OCI-LY3 (cell line): ENCODE data around the gene WNT6.

Experiments
- H2AFZ ChIP-seq: fragments of 200-600, 300-600 bp; shearing (Covaris generic); 2 replicates; pipeline ENCODE4 v1.6.0; 2014; ENCODE audit warnings: antibody characterized with exemption, low read depth, low read length
- H3K27ac ChIP-seq: fragments of 200-600, 300-600 bp; sonication (generic); 2 replicates; pipeline ENCODE4 v1.5.1; 2014; ENCODE audit warnings: mild to moderate bottlenecking, low read length, moderate library complexity, mixed read lengths
- H3K27me3 ChIP-seq: fragments of 200-600, 300-600 bp; sonication (generic); 2 replicates; pipeline ENCODE4 v1.6.1; 2014; ENCODE audit warnings: low read depth, low read length, mixed read lengths
- H3K36me3 ChIP-seq: fragments of 200-600, 300-600 bp; sonication (generic); replicated peaks from 2 replicates; pipeline ENCODE3; 2014; ENCODE audit warnings: low read depth, low read length, mixed read lengths
- H3K4me1 ChIP-seq: fragments of 300-600, 200-600 bp; sonication (generic); 2 replicates; pipeline ENCODE4 v1.6.1; 2014; ENCODE audit warnings: low read length, mixed read lengths
- H3K4me2 ChIP-seq: fragments of 200-600, 300-600 bp; sonication (generic); 2 replicates; pipeline ENCODE4 v1.6.1; 2014; ENCODE audit warnings: low read length, mixed read lengths
- H3K4me3 ChIP-seq: fragments of 300-600, 200-600 bp; sonication (generic); 2 replicates; pipeline ENCODE4 v1.5.1; 2014; ENCODE audit warnings: antibody characterized with exemption, mild to moderate bottlenecking, low read length, moderate library complexity
- H3K79me2 ChIP-seq: fragments of 300-600, 200-600 bp; shearing (Covaris generic); 2 replicates; pipeline ENCODE4 v1.6.1; 2014; ENCODE audit warnings: mild to moderate bottlenecking, low read length, mixed read lengths
- H3K9ac ChIP-seq: fragments of 300-600, 200-600 bp; shearing (Covaris generic); 2 replicates; pipeline ENCODE4 v1.6.0; 2014; ENCODE audit warnings: mild to moderate bottlenecking, low read length, moderate library complexity
- H3K9me3 ChIP-seq: fragments of 200-600, 300-600 bp; shearing (Covaris generic); 2 replicates; pipeline ENCODE4 v1.6.1; 2014; ENCODE audit warnings: low read length, mixed read lengths; ENCODE audit not compliant: insufficient read depth
- H4K20me1 ChIP-seq: fragments of 200-600, 300-600 bp; sonication (generic); 2 replicates; pipeline ENCODE4 v1.6.1; 2016; ENCODE audit warnings: low read length, mixed read lengths; ENCODE audit not compliant: insufficient read depth
- EZH2phosphoT487 ChIP-seq: fragments of 200-600 bp; shearing (Covaris generic); IDR thresholded peaks from 2 replicates; pipeline ENCODE4 v1.6.1; 2018; ENCODE audit warnings: antibody characterized with exemption, mixed run types, low read depth
- TF ChIP-seq, protein P1 (sequence below): fragments of 200-600, 300-600 bp; sonication (generic); IDR thresholded peaks from 2 replicates; pipeline ENCODE4 v1.5.1; 2014; ENCODE audit warnings: antibody characterized with exemption, low read length, low read depth

Gene WNT6

DNA sequence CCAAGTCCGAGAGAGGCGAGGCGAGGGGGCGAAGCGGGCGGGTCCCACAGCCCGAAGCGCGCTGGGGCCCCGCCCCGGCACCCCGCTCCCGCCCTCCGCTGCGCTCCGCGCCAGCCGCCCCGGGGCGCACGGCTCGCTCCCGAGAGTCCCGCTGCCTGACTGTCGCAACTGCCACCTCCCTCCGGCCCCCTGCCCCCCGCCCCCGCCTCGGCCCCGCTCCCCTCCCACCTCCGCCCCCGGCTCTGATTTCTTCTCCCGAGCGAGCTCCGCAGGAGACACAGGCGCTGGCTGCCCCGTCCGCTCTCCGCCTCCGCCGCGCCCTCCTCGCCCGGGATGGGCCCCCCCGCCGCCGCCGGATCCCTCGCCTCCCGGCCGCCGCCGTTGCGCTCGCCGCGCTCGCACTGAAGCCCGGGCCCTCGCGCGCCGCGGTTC lies at the start of gene WNT6:
Gene WNT6 (plus strand): TSS at position 250 of the 432 bp plus-strand sequence. CDS start 233 bp downstream, outside the sequence.
- H3K4me3 ChIP-seq, result no peak within 1 kb of the TSS
- no peak within 1 kb of the TSS for H3K9ac ChIP-seq
- no peak within 1 kb of the TSS for H2AFZ ChIP-seq
- no peak for TF ChIP-seq EZH2phosphoT487
- TF ChIP-seq, protein P1, sequence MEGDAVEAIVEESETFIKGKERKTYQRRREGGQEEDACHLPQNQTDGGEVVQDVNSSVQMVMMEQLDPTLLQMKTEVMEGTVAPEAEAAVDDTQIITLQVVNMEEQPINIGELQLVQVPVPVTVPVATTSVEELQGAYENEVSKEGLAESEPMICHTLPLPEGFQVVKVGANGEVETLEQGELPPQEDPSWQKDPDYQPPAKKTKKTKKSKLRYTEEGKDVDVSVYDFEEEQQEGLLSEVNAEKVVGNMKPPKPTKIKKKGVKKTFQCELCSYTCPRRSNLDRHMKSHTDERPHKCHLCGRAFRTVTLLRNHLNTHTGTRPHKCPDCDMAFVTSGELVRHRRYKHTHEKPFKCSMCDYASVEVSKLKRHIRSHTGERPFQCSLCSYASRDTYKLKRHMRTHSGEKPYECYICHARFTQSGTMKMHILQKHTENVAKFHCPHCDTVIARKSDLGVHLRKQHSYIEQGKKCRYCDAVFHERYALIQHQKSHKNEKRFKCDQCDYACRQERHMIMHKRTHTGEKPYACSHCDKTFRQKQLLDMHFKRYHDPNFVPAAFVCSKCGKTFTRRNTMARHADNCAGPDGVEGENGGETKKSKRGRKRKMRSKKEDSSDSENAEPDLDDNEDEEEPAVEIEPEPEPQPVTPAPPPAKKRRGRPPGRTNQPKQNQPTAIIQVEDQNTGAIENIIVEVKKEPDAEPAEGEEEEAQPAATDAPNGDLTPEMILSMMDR, result no peak
- no peaks in the 10 kb centered on the region; the same call in 1 of the 2 replicates for H3K27me3 ChIP-seq
- no peaks in the 10 kb centered on the region for H4K20me1 ChIP-seq
- H3K79me2 ChIP-seq, result no peaks in the 10 kb centered on the region
- H3K4me1 ChIP-seq, result no peaks in the 10 kb centered on the region
- no peak within 1 kb of the TSS for H3K27ac ChIP-seq
- H3K36me3 ChIP-seq, result no peaks in the 10 kb centered on the region
- no peaks in the 10 kb centered on the region for H3K9me3 ChIP-seq
- no peak within 1 kb of the TSS for H3K4me2 ChIP-seq

DNA sequence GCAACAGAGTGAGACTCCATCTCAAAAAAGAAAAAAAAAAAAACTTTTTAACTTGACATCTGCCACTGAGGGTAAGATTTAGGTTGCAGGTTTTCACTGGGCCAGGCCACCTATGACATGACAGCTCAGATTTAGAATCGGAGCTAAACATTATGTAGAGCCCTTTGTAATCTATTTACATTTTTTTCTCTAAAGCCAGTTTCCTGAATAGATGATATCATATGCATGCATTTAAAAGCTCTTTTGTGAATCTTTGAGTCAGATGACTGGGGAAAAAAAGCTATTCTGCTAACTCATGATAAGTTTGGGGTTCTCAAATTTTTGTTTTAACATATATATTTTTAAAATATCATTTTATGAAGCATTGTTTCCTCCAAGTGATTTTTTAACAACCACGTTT lies 49.3 kb upstream of the WNT6 start:
- H4K20me1 ChIP-seq, result no peaks in the 10 kb centered on the region
- no peaks in the 10 kb centered on the region for H3K9me3 ChIP-seq
- H3K4me3 ChIP-seq, result no peak overlapping the region
- no peak overlapping the region for H3K27ac ChIP-seq
- no peak overlapping the region for H2AFZ ChIP-seq
- no peak for TF ChIP-seq EZH2phosphoT487
- TF ChIP-seq, protein P1, result no peak
- H3K36me3 ChIP-seq, result no peaks in the 10 kb centered on the region
- no peak overlapping the region for H3K9ac ChIP-seq
- H3K27me3 ChIP-seq, result no peaks in the 10 kb centered on the region
- H3K4me1 ChIP-seq, result no peaks in the 10 kb centered on the region
- no peak overlapping the region for H3K4me2 ChIP-seq
- H3K79me2 ChIP-seq, result no peaks in the 10 kb centered on the region

DNA sequence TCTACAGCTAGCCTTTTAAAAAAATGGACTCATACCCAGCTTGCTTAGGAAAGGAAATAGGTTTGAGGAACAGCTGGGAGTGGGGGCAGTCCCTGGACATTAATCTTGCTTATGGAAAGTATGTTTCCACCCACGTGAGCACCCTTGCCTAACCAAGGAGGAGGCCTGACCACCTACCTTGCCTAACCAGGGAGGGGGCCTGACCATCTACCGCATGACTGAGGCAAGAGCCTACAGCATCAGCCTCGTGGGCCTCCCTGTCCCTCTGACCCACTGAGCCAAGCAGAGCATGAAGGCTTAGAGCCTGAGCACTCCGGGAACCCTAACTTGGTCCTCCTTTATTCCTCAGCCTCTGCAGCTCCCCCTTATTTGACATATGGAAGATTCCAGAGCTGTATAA lies 48.2 kb upstream of the WNT6 start:
- TF ChIP-seq, protein P1, result no peak
- TF ChIP-seq EZH2phosphoT487, result no peak
- Histone ChIP-seq H3K9ac (no peak overlapping the region), H2AFZ (no peak overlapping the region), H3K4me3 (no peak overlapping the region), H3K27me3 (no peaks in the 10 kb centered on the region), H3K4me2 (no peak overlapping the region), H3K4me1 (no peaks in the 10 kb centered on the region), H3K27ac (no peak overlapping the region), H3K79me2 (no peaks in the 10 kb centered on the region), H3K36me3 (no peaks in the 10 kb centered on the region), H3K9me3 (no peaks in the 10 kb centered on the region), H4K20me1 (no peaks in the 10 kb centered on the region)

DNA sequence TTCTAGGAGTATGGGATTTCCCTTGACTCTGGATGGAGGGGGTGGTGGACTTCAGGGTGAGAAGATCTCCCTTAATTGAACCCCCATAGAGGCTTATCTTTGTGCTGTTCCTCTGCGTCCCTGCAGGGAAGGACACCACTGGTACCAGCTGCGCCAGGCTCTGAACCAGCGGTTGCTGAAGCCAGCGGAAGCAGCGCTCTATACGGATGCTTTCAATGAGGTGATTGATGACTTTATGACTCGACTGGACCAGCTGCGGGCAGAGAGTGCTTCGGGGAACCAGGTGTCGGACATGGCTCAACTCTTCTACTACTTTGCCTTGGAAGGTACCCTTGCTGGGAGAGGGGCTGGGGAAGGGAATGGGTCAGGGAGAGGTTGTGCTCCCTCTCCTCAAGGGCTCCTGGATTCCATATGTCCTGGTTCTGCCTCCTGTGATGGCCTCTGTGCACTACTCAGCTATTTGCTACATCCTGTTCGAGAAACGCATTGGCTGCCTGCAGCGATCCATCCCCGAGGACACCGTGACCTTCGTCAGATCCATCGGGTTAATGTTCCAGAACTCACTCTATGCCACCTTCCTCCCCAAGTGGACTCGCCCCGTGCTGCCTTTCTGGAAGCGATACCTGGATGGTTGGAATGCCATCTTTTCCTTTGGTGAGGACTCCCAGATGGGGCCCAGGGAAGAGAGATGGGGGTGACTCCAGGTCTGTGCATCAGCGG lies 47.3 kb upstream of the WNT6 start:
- no peaks in the 10 kb centered on the region for H3K27me3 ChIP-seq

More for the DNA sequence above, 47.3 kb upstream of the WNT6 start:
- TF ChIP-seq, protein P1, result no peak
- no peak for TF ChIP-seq EZH2phosphoT487
- no peaks in the 10 kb centered on the region for H3K9me3 ChIP-seq
- no peak overlapping the region for H3K9ac ChIP-seq
- no peak overlapping the region for H3K4me2 ChIP-seq
- H3K36me3 ChIP-seq, result no peaks in the 10 kb centered on the region
- no peak overlapping the region for H3K27ac ChIP-seq
- no peaks in the 10 kb centered on the region for H4K20me1 ChIP-seq
- H3K4me1 ChIP-seq, result no peaks in the 10 kb centered on the region
- H3K79me2 ChIP-seq, result no peaks in the 10 kb centered on the region
- no peak overlapping the region for H3K4me3 ChIP-seq
- H2AFZ ChIP-seq, result no peak overlapping the region
